ENCODE measurements around the gene PGAM4. TPM values are rescaled to one million over a fixed set of nuclear protein-coding genes. Genes with fewer than 3 reads are reported as not detected.

Gene PGAM4
- under 1 TPM in 1 of 2 experiments, not detected in 1; 0.92 TPM for total RNA-seq

GRCh38 chrX:77969538-77969937 lies at the start of gene PGAM4:
TSS of gene PGAM4 (minus strand) at chrX:77969638. CDS start at chrX:77969638, 0 bp downstream.
- H3K4me3 Mint-ChIP-seq: no peak within 1 kb of the TSS
- H3K36me3 Mint-ChIP-seq: peaks cover 7% of the 10 kb centered on the region
- no peaks in the 10 kb centered on the region for H3K27me3 Mint-ChIP-seq
- H3K4me1 Mint-ChIP-seq: peaks cover 9% of the 10 kb centered on the region
- no peak for DNase-seq
- no peak within 1 kb of the TSS for H3K27ac Mint-ChIP-seq
- H3K9me3 Mint-ChIP-seq: no peaks in the 10 kb centered on the region

GRCh38 chrX:78011846-78012245 lies 42.4 kb upstream of the PGAM4 start:
- no peak for DNase-seq
- H3K36me3 Mint-ChIP-seq: peaks cover 3% of the 10 kb centered on the region
- H3K9me3 Mint-ChIP-seq: peaks cover 2% of the 10 kb centered on the region
- H3K27me3 Mint-ChIP-seq: no peaks in the 10 kb centered on the region
- H3K27ac Mint-ChIP-seq: no peak overlapping the region
- H3K4me1 Mint-ChIP-seq: no peaks in the 10 kb centered on the region
- no peak overlapping the region for H3K4me3 Mint-ChIP-seq

GRCh38 chrX:77979870-77980269 lies 10.4 kb upstream of the PGAM4 start:
- Mint-ChIP-seq H3K4me3 (no peak overlapping the region), H3K9me3 (no peaks in the 10 kb centered on the region), H3K27me3 (no peaks in the 10 kb centered on the region), H3K4me1 (no peaks in the 10 kb centered on the region), H3K27ac (no peak overlapping the region), H3K36me3 (peaks cover 2% of the 10 kb centered on the region)
- no peak for DNase-seq

GRCh38 chrX:77977518-77977917 lies 8.1 kb upstream of the PGAM4 start:
- Mint-ChIP-seq H3K27ac (no peak overlapping the region), H3K9me3 (no peaks in the 10 kb centered on the region), H3K27me3 (no peaks in the 10 kb centered on the region), H3K36me3 (peaks cover 2% of the 10 kb centered on the region), H3K4me3 (no peak overlapping the region), H3K4me1 (no peaks in the 10 kb centered on the region)
- DNase-seq: no peak

- DNase-seq: no peak
- H3K36me3 Mint-ChIP-seq: peaks cover 2% of the 10 kb centered on the region
- no peaks in the 10 kb centered on the region for H3K27me3 Mint-ChIP-seq
- H3K4me3 Mint-ChIP-seq: no peak overlapping the region
- H3K27ac Mint-ChIP-seq: no peak overlapping the region
- no peaks in the 10 kb centered on the region for H3K9me3 Mint-ChIP-seq
- no peaks in the 10 kb centered on the region for H3K4me1 Mint-ChIP-seq
These were observed 7.7 kb upstream of the PGAM4 start for GRCh38 chrX:77977095-77977494.

GRCh38 chrX:77975755-77976154 lies 6.3 kb upstream of the PGAM4 start:
- H3K27me3 Mint-ChIP-seq: no peaks in the 10 kb centered on the region
- no peak overlapping the region for H3K27ac Mint-ChIP-seq
- H3K36me3 Mint-ChIP-seq: peaks cover 2% of the 10 kb centered on the region
- peaks cover 3% of the 10 kb centered on the region for H3K4me1 Mint-ChIP-seq
- H3K4me3 Mint-ChIP-seq: no peak overlapping the region
- no peak for DNase-seq
- H3K9me3 Mint-ChIP-seq: no peaks in the 10 kb centered on the region

GRCh38 chrX:77967631-77968030 lies 1.8 kb downstream of the PGAM4 start:
- Mint-ChIP-seq H3K4me3 (no peak overlapping the region), H3K36me3 (peaks cover 7% of the 10 kb centered on the region), H3K27ac (no peak overlapping the region), H3K27me3 (no peaks in the 10 kb centered on the region), H3K4me1 (peaks cover 10% of the 10 kb centered on the region), H3K9me3 (no peaks in the 10 kb centered on the region)
- DNase-seq: no peak

- Mint-ChIP-seq H3K27ac (no peak overlapping the region), H3K27me3 (no peaks in the 10 kb centered on the region), H3K9me3 (no peaks in the 10 kb centered on the region), H3K4me3 (no peak overlapping the region), H3K36me3 (peaks cover 10% of the 10 kb centered on the region), H3K4me1 (peaks cover 21% of the 10 kb centered on the region)
- DNase-seq: no peak
These were observed 3.1 kb downstream of the PGAM4 start for GRCh38 chrX:77966361-77966760.

- no peaks in the 10 kb centered on the region for H3K9me3 Mint-ChIP-seq
- peaks cover 40% of the 10 kb centered on the region for H3K4me1 Mint-ChIP-seq
- no peak for DNase-seq
- peak overlapping the region; percentile 80 for H3K4me3 Mint-ChIP-seq
- H3K36me3 Mint-ChIP-seq: peaks cover 21% of the 10 kb centered on the region
- peak overlapping the region; percentile 96 for H3K27ac Mint-ChIP-seq
- H3K27me3 Mint-ChIP-seq: no peaks in the 10 kb centered on the region
These were observed 7.2 kb downstream of the PGAM4 start for GRCh38 chrX:77962068-77962902.

GRCh38 chrX:77961063-77961462 lies 8.4 kb downstream of the PGAM4 start:
- Mint-ChIP-seq H3K4me1 (peaks cover 36% of the 10 kb centered on the region), H3K36me3 (peaks cover 21% of the 10 kb centered on the region), H3K27me3 (no peaks in the 10 kb centered on the region), H3K27ac (peak overlapping the region; percentile 96), H3K9me3 (no peaks in the 10 kb centered on the region), H3K4me3 (peak overlapping the region; percentile 63)
- no peak for DNase-seq

- H3K36me3 Mint-ChIP-seq: peaks cover 22% of the 10 kb centered on the region
- H3K9me3 Mint-ChIP-seq: peaks cover 1% of the 10 kb centered on the region
- H3K27me3 Mint-ChIP-seq: no peaks in the 10 kb centered on the region
- DNase-seq: no peak
- peak overlapping the region; percentile 63 for H3K4me3 Mint-ChIP-seq
- peak overlapping the region; percentile 96 for H3K27ac Mint-ChIP-seq
- H3K4me1 Mint-ChIP-seq: peaks cover 36% of the 10 kb centered on the region
These were observed 8.9 kb downstream of the PGAM4 start for GRCh38 chrX:77960567-77960966.

GRCh38 chrX:77953708-77954107 lies 15.7 kb downstream of the PGAM4 start:
- peaks cover 1% of the 10 kb centered on the region for H3K9me3 Mint-ChIP-seq
- H3K36me3 Mint-ChIP-seq: peaks cover 15% of the 10 kb centered on the region
- DNase-seq: no peak
- no peaks in the 10 kb centered on the region for H3K27me3 Mint-ChIP-seq
- H3K4me3 Mint-ChIP-seq: no peak overlapping the region
- no peak overlapping the region for H3K27ac Mint-ChIP-seq
- H3K4me1 Mint-ChIP-seq: peaks cover 9% of the 10 kb centered on the region

GRCh38 chrX:77953302-77953701 lies 16.1 kb downstream of the PGAM4 start:
- peaks cover 1% of the 10 kb centered on the region for H3K9me3 Mint-ChIP-seq
- peaks cover 9% of the 10 kb centered on the region for H3K4me1 Mint-ChIP-seq
- peaks cover 13% of the 10 kb centered on the region for H3K36me3 Mint-ChIP-seq
- no peak overlapping the region for H3K27ac Mint-ChIP-seq
- no peak for DNase-seq
- no peak overlapping the region for H3K4me3 Mint-ChIP-seq
- H3K27me3 Mint-ChIP-seq: no peaks in the 10 kb centered on the region

GRCh38 chrX:77952173-77952572 lies 17.3 kb downstream of the PGAM4 start:
- no peak overlapping the region for H3K27ac Mint-ChIP-seq
- H3K4me3 Mint-ChIP-seq: no peak overlapping the region
- peaks cover 5% of the 10 kb centered on the region for H3K4me1 Mint-ChIP-seq
- H3K36me3 Mint-ChIP-seq: peaks cover 8% of the 10 kb centered on the region
- H3K9me3 Mint-ChIP-seq: peaks cover 1% of the 10 kb centered on the region
- DNase-seq: no peak
- no peaks in the 10 kb centered on the region for H3K27me3 Mint-ChIP-seq

GRCh38 chrX:77949840-77950239 lies 19.6 kb downstream of the PGAM4 start:
- Mint-ChIP-seq H3K27ac (no peak overlapping the region), H3K4me3 (no peak overlapping the region), H3K27me3 (no peaks in the 10 kb centered on the region), H3K36me3 (peaks cover 2% of the 10 kb centered on the region), H3K4me1 (peaks cover 5% of the 10 kb centered on the region), H3K9me3 (no peaks in the 10 kb centered on the region)
- no peak for DNase-seq

GRCh38 chrX:77946571-77946970 lies 22.9 kb downstream of the PGAM4 start:
- Mint-ChIP-seq H3K4me1 (peaks cover 2% of the 10 kb centered on the region), H3K36me3 (peaks cover 2% of the 10 kb centered on the region), H3K27me3 (no peaks in the 10 kb centered on the region), H3K4me3 (no peak overlapping the region), H3K27ac (no peak overlapping the region), H3K9me3 (no peaks in the 10 kb centered on the region)
- no peak for DNase-seq

Measured in activated naive CD8-positive, alpha-beta T cell treated with anti-CD3 and anti-CD28 coated beads for 36 hours (primary cell).